Measurements from ENCODE around the gene TLE5.
"Not testable (repeated sequence)": the region's sequence is repeated elsewhere in the genome, so short reads cannot be mapped to it uniquely, and the experiment has no call there.

Gene TLE5

DNA sequence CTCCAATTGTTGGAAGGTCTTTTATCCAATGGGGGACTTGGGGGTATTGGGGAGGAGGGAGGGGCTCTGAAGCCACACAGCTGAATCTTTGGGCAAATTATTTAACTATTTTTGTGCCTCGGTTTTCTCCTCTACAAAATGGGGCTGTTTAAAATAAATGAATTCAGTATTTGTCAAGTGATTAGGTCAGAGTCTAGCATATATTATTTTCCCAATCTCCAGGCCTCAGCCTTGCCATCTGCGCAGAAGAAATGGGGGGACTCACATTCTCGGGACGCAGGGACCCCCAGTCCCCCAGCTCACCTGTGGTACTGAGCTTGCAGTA lies 1.5 kb downstream of the TLE5 start:
- DNase-seq = no peak

DNA sequence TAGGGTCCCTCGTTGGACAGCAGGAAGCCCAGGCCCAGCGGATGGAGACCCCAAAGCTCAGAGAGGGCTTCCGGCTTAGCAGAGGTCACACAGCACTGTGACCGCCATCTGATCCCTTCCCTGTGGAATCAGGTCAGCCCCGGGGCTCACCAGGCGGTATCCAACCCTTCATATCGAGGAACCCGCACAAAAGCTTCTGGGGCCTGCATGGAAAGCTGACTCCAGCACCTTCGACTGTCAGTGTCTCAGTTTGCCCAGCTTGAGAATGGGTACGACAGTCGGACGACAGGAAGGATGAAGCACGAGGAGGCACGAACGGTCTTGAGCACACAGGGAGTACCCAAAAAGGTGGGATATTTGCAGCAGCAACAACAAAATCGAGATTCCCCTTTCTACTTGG lies 2.6 kb downstream of the TLE5 start:
- DNase-seq = no peak

DNA sequence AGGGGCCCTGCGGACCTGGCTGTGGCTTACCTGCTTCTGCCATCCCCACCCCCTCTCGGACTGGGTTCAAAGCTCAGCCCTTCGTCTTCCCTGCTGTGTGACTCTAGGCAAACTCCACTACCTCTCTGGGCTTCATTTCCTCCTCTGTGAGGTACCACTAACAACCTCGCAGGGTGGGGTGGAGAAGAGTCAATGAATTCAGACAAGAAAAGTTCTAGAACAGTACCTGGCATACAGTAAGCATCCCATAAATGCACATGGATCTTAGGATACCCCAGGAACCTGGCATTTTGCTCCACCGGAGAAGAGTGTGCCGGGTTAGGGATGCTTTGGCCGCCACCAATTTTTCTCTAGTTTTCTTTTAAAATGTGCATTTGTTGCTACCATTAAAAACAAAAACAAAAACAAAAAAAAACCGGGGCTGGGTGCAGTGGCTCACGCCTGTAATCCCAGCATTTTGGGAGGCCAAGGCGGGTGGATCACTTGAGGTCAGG lies 3.4 kb downstream of the TLE5 start:
- no peak for DNase-seq

DNA sequence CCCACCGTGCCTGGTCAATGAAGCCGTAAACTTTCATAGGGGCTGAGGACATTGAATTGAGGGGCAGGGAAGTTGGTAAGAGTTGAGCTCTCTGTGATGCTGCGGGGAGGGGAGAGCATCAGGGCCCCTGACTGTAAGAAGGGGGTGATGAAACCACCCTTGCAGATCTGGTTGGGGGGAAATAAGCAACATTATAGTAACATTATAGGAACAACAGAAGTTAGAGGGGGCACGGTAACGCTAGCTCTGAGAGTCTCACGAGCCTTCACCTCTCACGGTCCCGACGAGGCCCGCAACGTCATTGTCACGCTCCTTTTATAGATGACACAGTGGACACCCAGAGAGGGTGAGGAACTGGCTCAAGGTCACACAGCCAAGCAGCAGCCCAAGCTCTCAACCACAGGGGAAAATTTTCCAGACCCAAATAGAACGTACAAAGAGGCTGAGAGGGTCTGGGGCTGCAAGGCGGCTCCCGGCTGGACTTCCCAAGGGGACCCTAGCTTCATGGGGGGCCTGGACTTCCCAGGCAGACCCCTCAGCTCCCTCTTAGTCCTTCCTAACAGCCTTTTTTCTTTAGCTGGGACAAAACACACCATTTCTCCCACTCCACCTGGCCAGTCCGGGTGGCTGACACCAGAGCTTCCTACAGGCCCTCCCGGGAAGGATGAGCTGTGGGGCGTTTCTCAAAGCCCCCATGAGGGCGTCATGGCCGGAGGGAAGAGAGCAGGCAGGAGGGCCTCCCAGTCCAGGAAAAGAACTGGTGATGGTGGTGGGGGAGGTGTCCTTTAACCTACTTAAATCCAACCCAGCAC lies 4.1 kb downstream of the TLE5 start:
- DNase-seq = no peak

DNA sequence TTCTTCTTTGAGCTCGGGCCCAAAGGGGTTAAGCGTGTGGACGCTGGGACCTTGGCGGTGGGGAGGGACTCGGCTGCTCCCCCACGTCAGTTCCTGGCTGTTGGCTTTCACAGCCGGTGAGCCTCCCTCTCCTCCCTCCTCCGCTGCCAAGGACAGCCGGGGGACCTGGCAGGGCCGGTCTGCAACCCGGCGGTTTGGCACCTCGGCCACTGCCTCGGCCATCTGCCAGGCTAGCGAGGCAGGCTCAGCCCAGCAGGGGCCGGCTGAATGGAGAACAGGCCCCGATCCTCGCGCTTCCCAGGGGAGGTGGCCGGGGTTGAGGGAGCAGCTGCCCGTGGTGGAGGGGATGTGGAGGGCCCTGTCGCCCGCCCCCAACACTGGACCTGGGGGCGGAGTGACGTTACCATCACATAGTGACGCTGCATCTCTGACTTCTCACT lies 5.0 kb downstream of the TLE5 start:
- no peak for DNase-seq

DNA sequence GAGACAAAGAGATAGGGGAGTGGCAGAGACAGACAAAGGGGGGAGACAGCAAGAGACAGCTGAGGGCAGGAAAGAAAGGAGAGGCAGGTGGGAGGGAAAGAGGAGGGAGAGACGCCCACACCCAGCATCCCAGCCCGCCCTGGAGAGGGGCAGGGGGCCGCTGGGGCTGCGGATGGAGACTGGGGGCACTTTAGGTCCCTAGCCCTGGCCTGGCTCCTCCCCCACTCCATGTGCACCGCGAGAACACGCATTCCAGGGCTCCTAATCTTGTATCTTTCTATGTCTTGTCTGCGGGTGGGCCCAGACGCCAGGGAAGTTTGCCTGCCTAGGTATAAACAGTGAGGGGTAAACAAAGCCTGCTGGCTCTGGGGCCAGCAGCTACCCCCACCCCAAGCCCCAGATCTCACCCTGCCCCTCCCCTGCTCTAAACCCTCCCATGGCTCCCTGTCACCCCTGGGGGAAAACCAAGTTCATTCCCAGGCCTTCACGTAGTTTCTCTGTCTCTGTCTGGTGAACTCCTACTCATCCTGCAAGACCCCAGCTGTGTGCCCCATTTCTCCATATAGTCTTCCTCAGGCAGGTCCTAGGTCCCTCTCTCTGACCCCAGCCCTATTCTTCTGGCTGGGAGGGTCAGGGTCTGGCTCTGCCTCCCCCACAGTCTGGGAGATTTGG lies 5.7 kb downstream of the TLE5 start:
- no peak for DNase-seq

DNA sequence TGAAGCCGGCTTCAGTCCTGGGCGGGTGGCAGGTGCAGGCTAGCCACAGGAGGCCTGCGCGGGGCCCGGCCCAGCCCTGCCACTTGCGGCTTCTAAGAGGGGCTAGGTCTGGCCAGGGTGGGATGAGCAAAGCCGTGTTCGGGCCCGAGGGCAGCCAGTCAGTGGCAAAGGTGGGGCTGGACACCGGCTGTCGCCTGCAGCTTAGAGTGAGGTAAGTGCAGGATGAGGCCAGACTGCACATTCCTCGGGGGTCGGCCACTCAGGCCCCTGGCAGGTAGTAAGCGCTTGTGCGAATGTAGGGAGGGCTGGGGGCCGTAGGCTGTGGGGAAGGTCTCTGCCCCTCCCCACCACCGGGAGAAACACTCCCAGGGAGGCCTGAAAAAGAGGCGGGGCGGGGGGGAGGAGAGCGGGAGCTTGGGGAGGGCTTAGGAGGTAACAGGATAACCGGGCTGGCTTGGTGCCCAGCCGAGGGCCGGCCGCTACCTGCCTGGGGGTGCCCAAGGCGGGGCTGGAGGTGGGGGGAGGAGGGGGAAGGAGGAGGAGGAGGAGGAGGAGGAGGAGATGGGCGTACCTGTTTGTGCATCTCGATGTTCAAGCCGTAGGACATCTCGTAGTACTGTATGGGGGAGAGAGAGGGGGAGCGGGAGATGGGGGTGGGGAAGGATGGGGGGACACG lies 6.4 kb downstream of the TLE5 start:
- no peak for DNase-seq

DNA sequence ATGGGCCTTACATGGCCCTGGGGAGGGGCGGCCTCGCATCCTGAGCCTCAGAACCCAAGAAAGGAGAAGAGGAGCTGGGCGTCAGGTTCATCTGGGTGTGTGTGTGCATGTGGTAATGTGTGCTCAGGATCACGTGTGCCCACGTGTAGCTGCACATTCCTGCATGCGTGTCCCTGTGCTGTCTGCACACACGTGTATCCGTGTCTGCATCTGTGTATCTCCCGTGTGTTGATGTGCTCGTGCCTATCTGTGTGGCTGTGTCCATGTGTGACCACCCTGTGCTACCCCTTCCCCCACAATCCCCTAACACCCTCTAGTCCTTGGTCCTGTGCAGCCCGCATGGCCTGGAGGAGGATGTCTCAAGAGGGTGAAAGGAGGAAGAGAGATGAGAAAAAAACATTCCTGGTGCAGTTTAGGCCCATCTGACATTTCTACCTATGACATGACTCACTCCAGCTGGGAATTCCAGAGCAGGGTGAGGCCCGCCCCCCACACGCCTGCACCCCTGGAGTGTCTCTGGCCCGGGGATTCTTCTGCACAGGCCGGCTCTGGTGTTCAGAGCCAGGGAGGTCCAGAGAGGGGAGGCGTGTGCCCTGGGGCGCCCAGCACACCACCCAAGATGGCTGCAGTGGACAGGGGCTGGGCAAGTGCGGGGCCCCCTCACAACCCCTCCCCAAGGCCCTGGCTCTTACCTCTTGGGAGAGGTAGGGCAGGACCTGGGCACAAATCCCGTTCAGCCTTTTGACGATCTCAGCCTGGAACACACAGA lies 7.1 kb downstream of the TLE5 start:
- DNase-seq = no peak

DNA sequence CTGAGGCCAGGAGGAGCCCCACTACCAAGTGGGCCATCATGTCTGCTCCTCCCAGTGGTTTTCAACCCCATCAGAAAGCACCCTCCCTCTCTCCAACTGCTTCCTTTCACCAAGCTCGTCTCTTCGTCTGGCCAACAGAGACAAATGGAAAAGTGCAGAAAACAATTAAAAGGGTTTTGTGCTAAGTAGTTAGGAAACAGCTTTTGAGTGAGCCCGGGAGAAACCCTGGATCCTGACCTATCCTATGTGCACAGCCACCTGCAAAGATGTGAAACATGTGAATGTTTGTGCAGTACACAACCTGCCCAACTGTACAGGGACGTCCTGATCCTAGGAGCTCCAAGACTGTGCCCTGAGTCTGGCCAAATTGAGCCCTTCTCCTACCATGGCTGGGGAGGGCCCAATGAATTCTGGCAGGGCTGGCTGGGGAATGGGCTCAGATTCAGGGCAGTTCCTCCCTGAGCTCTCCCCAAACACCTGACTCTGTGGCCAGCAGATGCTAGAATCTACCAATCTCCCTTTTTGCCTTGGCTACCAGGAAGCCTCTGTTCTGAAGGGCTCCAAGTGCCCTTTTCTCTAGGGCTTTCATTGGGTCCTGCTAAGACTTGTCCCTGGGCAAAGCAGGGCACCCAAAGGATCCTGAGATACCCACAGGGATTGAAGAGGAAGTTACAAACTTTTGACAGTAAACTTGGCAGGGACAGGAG lies 7.9 kb downstream of the TLE5 start:
- DNase-seq = no peak

DNA sequence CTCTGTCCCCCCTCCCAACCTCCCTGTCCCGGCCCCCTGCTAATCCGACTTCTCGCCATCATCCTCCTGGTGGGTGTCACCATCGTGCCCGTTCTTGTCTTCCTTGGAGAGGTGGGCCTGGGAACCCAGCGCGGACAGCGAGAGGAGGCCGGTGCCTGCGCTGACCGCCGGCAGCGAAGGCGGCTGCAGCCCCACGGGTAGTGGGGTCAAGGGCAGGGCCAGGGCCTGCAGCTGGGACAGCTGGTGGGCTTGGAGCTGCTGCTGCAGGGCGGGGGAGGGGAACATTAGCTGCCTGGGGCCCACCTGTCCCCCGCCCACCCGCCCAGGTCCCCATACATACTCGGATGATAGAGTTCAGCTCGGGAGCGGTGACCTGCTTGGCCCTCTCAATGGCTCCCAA lies 8.5 kb downstream of the TLE5 start:
- DNase-seq = no peak

DNA sequence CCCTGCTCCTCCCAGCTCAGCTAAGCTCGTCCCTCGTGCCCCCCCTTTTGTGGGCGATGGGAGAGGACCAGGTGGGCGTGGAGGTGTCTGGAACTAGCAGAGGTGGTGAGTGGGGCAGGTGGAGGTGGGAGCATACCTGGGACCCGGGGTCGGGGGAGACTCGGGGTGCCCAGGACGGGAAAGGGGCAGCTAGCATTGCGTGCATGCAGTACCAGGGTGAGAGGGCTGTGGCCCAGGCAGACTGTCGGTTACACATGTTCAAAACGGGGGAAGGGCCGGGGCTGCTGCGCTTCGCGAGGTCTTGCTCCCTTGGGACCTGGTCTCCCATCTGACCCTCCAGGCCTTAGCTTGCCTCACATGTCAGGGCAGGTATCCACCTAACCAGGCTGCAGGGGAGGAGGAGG lies 9.1 kb downstream of the TLE5 start:
- no peak for DNase-seq

DNA sequence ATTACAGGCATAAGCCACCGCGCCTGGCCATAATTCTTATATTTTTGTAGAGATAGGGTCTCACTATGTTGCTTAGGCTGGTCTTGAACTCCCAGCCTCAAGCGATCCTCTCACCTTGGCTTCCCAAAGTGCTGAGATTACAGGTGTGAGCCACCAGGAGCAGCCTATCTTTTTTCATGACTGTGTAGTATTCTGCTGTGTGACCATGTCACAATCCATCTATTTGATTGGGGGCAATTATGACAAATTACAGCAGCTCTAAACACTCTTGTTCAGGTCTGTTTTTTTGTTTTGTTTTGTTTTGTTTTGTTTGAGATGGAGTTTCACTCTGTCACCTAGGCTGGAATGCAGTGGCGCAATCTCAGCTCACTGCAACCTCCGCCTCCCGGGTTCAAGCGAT lies 12.3 kb downstream of the TLE5 start:
- DNase-seq = not testable (repeated sequence)

DNA sequence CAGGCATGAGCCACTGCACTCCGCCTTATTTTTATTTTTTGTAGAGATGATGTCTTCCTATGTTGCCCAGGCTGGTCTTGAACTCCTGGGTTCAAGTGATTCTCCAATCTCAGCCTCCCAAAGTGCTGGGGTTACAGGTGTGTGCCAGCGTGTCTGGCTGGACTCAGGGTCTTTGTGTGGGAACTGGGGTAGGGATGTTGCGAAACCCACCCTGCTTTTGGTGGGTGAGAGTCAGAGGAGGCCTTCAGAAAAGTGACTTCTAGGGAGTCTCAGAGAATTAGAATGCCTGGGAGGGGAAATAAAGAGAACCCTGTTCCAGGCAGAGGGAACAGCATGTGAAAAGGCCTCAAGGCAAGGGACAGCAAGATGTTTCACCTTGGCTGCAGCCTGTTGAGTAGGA lies 13.2 kb downstream of the TLE5 start:
- no peak for DNase-seq

DNA sequence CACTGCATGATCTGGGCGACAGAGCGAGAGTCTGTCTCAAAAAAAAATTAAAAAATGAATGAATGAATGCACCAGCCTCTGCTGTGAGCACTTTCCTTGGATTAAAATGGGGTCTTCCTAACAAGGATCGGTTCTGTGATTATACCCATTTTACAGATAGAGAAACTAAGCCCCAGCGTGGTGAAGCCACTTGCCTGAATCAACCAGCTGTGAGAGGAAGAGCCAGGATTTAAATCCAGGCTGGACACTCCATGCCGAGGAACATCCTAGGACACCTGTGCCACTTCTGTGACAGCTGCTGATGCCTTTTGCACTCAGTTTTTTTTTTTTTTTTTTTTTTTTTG lies 14.1 kb downstream of the TLE5 start:
- DNase-seq = no peak

DNA sequence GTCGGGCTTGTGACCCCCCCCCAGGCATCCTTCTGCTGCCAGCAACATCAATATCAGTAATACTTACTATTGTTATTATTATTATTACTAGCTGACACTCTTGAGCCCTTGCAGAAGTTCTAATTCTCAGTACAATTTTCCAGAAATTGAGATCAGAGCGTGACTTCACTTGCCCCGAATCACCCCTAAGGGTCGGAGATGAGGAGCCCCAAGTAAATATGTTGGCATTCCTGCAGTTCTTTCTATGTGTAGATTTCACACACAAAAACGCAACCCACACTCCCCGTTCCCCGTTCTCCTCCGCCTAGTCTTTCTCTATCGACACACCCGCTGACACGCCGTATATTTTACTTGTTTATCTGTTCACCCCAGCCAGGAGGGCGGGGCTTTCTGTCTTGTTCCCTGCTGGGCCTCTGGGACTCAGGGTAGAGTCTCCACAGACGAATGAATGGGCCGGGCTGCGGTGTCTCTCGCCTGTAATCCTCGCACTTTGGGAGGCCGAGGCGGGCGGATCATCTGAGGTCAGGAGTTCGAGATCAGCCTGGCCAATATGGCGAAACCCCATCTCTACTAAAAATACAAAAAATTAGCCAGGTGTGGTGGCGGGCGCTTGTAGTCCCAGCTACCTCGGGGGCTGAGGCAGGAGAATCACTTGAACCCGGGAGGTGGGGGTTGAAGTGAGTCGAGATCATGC lies 14.7 kb downstream of the TLE5 start:
- DNase-seq = peak; percentile 50

DNA sequence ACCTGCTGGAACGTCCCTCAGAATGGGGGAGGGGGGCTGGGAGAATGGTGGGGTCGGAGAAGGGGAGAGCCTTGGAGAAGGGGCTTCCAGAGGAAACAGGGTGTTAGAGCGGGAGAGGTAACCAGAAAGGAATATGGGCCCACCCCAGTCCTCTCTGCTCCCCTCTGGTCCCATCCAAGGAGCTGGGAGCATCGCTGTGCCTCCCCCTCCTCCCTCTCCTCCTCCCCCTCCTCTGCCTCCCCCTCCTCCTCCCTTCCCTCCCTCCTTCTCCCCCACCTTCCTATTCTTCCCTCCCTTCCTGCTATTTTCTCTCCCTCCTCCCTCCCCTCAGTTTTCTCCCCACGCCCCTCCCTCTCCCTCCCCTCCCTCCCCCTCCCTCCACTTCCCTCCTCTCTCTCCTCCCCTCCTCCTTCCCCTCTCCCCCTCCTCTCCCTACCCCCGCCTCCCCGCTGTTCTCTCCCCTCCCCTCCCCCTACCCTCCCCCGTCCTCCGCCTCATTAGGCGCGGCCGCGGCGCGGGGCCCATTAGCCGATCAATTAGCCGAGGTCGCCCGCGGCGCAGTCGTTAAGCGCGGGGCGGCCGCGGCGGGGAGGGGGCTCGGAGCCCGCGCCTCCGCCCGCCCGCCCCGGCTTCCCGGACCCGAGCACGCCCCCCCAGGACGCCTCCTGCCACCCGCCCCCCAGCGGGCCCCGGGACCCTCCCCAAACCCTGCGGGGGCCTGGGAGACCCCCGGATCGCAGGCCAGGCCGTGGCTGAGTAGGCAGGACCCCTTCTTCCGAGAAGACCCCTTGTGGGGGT lies 15.4 kb downstream of the TLE5 start:
- no peak for DNase-seq

DNA sequence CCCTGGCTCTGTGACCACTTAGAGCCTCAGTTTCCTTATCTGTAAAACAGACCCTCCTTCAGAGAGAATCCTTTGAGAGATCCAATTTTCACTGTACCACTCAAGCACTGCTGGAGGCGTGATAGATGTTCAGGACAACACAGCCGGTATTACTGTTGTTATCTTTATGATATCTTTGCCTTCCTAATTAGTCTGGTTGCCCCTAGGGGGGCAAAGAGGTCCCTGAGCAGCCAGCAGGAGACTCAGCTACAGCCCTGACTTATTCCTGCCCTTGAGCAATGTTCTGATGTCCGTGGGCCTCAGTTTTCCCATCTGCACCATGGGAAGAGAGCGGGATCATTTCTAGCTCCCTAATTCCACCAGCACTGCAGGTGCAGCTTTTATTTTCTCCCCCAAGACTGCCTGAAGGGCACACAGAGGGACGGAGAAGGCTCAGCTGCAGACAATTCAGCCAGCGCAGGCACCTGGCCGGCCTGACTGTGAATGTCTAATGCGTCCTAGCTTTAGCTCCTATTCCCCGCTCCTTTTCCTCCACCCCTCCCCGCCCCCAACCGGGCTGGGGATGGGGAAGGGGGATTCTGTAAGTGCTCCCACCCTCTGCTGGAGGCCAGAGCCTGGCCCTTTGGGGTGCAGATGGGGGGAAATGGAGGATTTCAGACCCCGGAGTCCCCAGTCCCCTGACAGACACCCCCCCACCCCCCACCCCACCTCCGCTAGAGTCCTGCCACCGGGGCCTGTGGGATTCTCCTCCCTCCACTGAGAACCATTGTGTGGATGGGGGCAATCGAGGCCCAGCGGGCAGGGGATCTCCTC lies 16.2 kb downstream of the TLE5 start:
- DNase-seq = no peak

DNA sequence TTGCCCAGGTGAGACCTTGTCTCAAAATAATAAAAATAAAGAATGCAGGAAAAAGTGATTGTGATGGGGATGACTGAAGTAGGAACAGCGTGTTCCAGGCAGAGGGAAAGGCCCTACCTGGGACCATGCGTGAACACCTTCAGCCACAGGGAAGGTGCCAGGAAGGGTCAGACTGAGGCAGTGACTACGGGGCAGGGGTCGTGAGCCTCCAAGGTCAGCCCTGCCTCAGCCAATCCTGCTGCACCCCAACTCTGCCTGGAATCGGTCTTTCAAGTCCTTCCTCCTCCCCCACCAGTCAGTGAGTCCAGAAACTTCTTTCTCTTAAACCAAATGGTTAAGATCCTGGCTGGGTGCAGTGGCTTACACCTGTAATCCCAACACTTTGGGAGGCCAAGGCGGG lies 17.1 kb downstream of the TLE5 start:
- DNase-seq = no peak

DNA sequence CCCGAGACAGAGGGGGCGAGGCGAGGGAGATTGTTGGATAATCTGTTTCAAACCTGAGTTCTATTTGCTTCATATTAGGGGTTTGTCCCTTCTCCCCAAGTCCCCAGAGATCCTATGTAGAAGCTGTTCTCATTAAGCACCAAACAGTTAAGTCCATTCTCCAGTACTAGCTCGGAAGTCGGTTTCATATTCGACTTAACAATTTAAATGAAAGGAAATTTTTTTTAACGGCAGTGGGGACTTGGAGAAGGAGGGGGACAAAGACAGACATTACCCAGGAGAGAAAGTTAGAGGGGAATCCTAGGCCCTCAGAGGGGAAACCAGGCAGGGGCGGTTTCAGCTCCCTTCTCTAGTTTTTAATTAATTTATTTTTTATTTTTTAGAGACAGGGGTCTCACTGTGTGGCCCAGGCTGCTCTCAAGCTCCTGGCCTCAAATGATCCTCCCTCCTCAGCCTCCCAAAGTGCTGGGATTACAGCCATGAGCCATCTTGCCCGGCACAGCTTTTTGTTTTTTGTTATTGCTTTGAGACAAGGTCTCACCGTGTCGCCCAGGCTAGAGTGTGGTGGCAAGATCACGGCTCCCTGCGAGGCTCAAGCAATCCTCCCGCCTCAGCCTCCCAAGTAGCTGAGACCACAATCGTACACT lies 19.6 kb downstream of the TLE5 start:
- DNase-seq = no peak
